AG08395 (cell line): ENCODE measurements around the gene RPH3AL.
A peak's percentile ranks its signal among the peaks of the same experiment; 100 is the strongest.

Experiments used
- DNase-seq: peaks from one replicate; pipeline ENCODE4 v3.0.0; 2012; ENCODE audit warnings: mixed read lengths, low spot score

The RPH3AL gene

GRCh38 chr17:336110-337021 is 16.2 kb downstream of the RPH3AL start:
- DNase-seq, result peak; percentile 41

- DNase-seq, result no peak
These were observed 16.9 kb downstream of the RPH3AL start for GRCh38 chr17:335691-336090.

GRCh38 chr17:334974-335481 is 17.6 kb downstream of the RPH3AL start:
- DNase-seq, result no peak

- DNase-seq, result peak; percentile 69
These were observed 18.8 kb downstream of the RPH3AL start for GRCh38 chr17:333626-334396.

GRCh38 chr17:332558-333322 is 19.9 kb downstream of the RPH3AL start:
- peak; percentile 83 for DNase-seq

DNA sequence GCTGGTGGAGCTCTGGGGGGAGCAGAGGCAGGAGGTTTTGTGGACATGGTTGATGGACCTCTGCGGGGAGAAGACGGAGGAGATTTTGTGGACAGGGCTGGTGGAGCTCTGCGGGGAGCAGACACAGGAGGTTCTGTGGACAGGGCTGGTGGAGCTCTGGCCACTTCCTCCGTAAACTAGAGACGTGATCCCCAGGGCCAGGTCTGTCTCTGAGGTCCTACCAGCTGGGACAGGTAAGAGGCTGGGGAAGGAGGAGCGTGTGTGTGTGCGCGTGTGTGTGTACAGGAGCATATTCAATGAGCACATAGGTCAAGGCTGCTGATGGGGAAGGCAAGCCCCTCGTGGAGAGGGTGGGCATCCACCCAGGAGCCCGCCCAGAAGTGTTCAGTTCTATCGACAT is 20.6 kb downstream of the RPH3AL start:
- DNase-seq, result no peak

DNA sequence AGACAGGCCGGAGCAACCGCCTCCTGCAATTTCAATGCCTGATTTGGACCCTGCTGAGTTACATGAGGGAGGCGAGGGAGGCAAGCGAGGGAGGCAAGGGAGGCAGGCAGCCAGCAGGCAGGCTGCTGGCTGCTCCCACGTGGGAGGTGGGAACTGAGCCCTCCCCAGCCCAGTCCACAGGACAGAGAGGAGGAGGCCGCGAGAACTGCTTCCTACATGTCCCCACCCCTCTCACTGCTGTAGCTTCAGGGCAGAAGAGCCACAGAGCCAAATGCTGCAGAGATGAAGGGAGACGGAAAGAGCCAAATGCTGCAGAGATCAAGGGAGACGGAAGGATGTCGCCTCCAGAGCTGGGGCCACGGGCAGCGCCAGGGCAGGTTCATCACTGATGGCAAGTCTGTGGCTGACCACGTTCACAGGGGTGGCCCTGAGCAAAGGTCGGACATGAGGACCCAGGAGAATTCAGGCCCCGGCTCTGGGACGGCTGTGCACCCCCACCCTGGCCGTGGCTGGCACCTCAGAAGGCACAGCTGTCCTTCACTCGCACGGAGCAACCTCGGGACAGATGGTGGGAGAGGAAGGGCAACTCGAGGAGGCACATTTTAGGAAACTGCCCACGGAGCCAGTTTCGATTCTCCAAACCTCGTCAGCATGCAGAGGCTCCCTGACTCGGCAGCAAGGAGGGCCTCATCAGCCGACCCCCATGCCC is 21.5 kb downstream of the RPH3AL start:
- DNase-seq, result no peak

- no peak for DNase-seq
These were observed 22.7 kb downstream of the RPH3AL start for GRCh38 chr17:329784-330420.

GRCh38 chr17:327971-328370 is 24.6 kb downstream of the RPH3AL start:
- DNase-seq, result no peak

GRCh38 chr17:327296-327695 is 25.3 kb downstream of the RPH3AL start:
- DNase-seq, result no peak

- no peak for DNase-seq
These were observed 26.5 kb downstream of the RPH3AL start for GRCh38 chr17:326010-326621.

DNA sequence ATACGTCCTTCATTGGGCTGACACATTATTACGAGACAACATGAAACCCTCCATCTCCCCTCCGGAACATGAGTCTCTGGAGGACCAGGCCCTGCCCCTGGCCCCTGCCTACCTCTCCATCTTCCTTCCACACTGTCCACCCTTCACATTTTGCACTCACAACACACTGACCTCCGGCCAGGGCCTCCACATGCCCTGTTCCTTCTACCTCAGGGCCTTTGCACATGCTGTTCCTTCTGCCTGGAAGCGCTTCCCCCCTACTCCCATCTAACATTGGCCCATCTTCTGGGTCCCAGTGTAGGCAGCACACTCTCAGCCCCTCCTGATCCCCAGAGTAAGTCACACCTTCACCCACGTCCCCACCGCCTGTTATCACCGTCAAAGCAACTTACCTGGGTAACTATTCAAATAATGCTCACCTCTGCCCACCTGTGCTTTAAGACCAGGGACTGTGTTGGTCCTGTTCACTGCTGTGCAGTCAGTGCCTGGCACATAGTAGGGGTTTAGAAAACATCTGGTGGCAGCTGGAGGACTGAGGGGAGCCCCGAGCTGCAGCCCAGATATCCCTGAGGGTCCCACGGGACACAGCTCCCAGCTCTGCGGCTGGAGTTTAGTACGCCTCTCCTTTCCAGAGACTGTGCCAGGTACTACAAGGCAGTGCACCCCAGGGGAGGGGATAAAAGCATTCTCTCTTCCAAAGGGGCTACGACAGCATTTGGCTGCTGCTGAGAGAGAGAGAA is 27.2 kb downstream of the RPH3AL start:
- no peak for DNase-seq

GRCh38 chr17:323721-324571 is 28.7 kb downstream of the RPH3AL start:
- DNase-seq, result no peak

DNA sequence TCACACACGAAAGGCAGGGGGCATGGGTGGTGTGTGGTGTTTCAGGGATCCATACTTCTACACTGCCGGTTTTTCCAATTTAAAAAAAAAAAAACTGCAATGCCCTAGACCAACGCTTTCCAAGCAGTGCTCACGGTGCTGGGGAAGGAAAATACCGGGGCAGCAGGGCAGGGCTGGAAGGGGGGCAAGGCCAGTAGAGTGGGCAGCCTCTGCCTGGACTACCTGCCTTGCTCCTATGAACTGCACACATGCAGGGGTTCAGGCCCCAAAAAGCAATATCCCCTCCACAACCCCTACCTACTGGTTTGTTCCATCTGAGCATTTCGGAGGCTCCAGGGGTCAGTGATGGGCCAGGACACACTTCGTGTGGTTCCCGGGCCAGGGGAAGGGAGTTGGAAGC is 29.4 kb downstream of the RPH3AL start:
- no peak for DNase-seq

DNA sequence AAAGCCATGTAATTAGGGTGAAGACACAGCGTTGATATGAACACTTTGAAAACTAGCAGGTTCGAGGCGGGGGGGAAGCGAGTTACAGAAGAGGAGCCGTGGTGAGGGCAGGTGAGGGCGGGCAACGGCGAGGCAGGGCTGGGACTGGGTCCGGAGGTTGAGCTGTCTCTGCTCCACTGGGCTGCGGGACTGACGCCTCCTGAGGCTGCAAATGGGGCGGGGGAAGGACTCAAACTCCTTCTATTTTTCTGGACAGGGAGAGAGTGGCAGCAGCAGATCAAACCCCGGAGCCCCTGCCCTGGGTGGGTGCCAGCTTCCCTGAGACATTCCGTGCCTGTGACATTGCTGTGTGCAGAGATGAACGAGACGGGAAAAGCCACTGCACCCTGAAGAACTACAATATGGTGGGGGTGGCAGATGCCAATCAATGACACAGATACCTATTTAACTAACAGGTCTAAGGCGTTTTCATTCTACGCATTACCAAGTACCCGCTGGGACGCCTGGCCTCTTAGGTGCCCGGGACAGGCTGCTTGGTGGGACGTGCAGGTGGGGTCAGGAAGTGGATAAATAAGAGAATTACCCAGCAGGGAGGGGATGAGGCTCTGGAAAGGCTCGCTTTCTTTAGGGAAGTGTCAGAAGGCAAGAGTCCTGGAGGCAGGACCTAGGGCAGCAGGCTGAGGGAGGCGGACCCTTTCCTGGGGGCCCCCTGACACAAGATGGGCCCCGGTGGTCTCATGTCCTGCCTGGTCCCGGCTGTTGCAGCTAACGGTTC is 30.4 kb downstream of the RPH3AL start:
- DNase-seq, result no peak

DNA sequence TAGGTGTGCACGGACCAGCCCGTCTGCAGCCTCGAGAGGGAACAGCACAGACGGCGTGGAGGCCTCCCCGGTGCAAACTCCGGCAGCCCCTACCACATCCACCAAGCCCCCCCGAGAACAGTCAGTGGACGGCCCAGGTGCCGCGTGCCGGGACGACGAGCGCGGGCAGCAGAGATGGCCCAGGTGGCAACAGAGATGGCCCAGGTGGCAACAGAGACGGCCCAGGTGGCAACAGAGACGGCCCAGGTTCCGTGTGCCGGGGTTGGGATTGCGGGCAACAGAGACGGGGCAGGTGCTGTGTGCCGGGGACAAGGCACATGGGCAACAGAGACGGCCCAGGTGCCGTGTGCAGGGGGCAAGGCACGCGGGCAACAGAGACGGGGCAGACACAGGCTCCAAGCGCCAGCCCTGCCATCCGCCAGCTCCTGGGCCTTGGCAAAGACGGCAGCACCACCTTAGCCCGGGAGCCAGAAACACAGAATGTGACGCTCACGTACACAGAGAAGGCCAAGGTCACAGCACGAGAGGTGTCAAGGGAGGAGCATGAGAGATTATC is 31.1 kb downstream of the RPH3AL start:
- no peak for DNase-seq

- DNase-seq, result no peak
These were observed 31.7 kb downstream of the RPH3AL start for GRCh38 chr17:320809-321385.
